Thoracic aorta (tissue), 2 donors: Measurements from ENCODE around the gene IL6. TPM values are rescaled to one million over a fixed set of nuclear protein-coding genes. Genes with fewer than 3 reads are reported as not detected.

Experiments used
- ATAC-seq: fragments of 150-250 bp; one replicate; pipeline ENCODE4 v1.8.0; 2017; ENCODE audit warnings: low read depth; ENCODE audit not compliant: insufficient number of reproducible peaks, low FRiP score
- DNase-seq: peaks from one replicate; pipeline ENCODE4 v3.0.0-alpha.2; 2020; ENCODE audit warnings: low spot score
- H3K27ac ChIP-seq, 2 donors: fragments of 200-600 bp; sonication (generic); 1 replicate in 1 of 2; 2 replicates in 1 of 2; pipeline ENCODE4 v1.5.1; 2016; ENCODE audit warnings: mild to moderate bottlenecking in 2 of 2, moderate library complexity in 2 of 2
- H3K27me3 ChIP-seq: fragments of 200-600 bp; sonication (generic); replicated peaks from 2 replicates; pipeline ENCODE4 v1.6.0; 2016; ENCODE audit warnings: mild to moderate bottlenecking; ENCODE audit not compliant: insufficient read depth
- H3K36me3 ChIP-seq: fragments of 200-600 bp; sonication (generic); one replicate; pipeline ENCODE4 v1.5.1; 2016
- H3K4me1 ChIP-seq, 2 donors: fragments of 200-600 bp; sonication (generic); 1 replicate in 1 of 2; 2 replicates in 1 of 2; pipeline versions ENCODE4 v1.5.1 to v1.6.0; 2016; ENCODE audit warnings: low read depth in 2 of 2, mild to moderate bottlenecking in 1 of 2; ENCODE audit not compliant: control insufficient read depth in 1 of 2
- H3K4me3 ChIP-seq: fragments of 200-600 bp; sonication (generic); 2 replicates; pipeline ENCODE4 v1.5.1; 2016; ENCODE audit warnings: mild to moderate bottlenecking
- H3K9me3 ChIP-seq: fragments of 200-600 bp; sonication (generic); 2 replicates; pipeline ENCODE4 v1.5.1; 2016
- total RNA-seq, 2 donors: library from RNA; depleted of rRNA; stranded (reverse); fragments of >200 nt; gene quantifications; one replicate each; pipeline versions ENCODE4 v1.1.0 to v1.2.3, GENCODE V29; 2016
- TF ChIP-seq, protein P1 (sequence below): fragments of 200-600 bp; sonication (generic); IDR thresholded peaks from one replicate; pipeline ENCODE4 v1.5.1; 2019; ENCODE audit warnings: antibody characterized with exemption

IL6 gene
- total RNA-seq, 2 donors from 2014 or later, result 15.7 to 151 TPM

DNA sequence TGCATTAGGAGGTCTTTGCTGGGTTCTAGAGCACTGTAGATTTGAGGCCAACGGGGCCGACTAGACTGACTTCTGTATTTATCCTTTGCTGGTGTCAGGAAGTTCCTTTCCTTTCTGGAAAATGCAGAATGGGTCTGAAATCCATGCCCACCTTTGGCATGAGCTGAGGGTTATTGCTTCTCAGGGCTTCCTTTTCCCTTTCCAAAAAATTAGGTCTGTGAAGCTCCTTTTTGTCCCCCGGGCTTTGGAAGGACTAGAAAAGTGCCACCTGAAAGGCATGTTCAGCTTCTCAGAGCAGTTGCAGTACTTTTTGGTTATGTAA is 675 bp downstream of the IL6 start:
- Histone ChIP-seq H3K4me3 (peak overlapping the region; percentile 75), H3K27me3 (no peaks in the 10 kb centered on the region), H3K36me3 (no peaks in the 10 kb centered on the region), H3K27ac (peak overlapping the region; percentile 9 to 48), H3K4me1 (peaks cover 18 to 45% of the 10 kb centered on the region in 2 donors), H3K9me3 (no peaks in the 10 kb centered on the region)
- no peak for DNase-seq
- TF ChIP-seq, protein P1, sequence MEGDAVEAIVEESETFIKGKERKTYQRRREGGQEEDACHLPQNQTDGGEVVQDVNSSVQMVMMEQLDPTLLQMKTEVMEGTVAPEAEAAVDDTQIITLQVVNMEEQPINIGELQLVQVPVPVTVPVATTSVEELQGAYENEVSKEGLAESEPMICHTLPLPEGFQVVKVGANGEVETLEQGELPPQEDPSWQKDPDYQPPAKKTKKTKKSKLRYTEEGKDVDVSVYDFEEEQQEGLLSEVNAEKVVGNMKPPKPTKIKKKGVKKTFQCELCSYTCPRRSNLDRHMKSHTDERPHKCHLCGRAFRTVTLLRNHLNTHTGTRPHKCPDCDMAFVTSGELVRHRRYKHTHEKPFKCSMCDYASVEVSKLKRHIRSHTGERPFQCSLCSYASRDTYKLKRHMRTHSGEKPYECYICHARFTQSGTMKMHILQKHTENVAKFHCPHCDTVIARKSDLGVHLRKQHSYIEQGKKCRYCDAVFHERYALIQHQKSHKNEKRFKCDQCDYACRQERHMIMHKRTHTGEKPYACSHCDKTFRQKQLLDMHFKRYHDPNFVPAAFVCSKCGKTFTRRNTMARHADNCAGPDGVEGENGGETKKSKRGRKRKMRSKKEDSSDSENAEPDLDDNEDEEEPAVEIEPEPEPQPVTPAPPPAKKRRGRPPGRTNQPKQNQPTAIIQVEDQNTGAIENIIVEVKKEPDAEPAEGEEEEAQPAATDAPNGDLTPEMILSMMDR, result no peak
- ATAC-seq, result no peak

DNA sequence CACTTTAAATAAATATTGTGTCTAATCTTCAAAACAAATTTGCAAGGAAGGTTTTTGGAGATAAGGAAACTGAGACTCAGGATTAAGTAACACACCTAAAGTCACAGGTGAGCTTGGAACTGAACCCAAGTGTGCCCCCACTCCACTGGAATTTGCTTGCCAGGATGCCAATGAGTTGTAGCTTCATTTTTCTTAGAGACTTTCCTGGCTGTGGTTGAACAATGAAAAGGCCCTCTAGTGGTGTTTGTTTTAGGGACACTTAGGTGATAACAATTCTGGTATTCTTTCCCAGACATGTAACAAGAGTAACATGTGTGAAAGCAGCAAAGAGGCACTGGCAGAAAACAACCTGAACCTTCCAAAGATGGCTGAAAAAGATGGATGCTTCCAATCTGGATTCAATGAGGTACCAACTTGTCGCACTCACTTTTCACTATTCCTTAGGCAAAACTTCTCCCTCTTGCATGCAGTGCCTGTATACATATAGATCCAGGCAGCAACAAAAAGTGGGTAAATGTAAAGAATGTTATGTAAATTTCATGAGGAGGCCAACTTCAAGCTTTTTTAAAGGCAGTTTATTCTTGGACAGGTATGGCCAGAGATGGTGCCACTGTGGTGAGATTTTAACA is 1.5 kb downstream of the IL6 start:
- no peak for DNase-seq
- H3K9me3 ChIP-seq, result no peaks in the 10 kb centered on the region
- H3K27me3 ChIP-seq, result no peaks in the 10 kb centered on the region
- TF ChIP-seq, protein P1, result peak; percentile 29
- no peak overlapping the region for H3K4me3 ChIP-seq
- peaks cover 15 to 37% of the 10 kb centered on the region in 2 donors for H3K4me1 ChIP-seq
- H3K27ac ChIP-seq, result no peak overlapping the region
- ATAC-seq, result no peak
- no peaks in the 10 kb centered on the region for H3K36me3 ChIP-seq

DNA sequence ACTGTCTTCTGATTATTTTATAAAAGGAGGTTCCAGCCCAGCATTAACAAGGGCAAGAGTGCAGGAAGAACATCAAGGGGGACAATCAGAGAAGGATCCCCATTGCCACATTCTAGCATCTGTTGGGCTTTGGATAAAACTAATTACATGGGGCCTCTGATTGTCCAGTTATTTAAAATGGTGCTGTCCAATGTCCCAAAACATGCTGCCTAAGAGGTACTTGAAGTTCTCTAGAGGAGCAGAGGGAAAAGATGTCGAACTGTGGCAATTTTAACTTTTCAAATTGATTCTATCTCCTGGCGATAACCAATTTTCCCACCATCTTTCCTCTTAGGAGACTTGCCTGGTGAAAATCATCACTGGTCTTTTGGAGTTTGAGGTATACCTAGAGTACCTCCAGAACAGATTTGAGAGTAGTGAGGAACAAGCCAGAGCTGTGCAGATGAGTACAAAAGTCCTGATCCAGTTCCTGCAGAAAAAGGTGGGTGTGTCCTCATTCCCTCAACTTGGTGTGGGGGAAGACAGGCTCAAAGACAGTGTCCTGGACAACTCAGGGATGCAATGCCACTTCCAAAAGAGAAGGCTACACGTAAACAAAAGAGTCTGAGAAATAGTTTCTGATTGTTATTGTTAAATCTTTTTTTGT is 2.3 kb downstream of the IL6 start:
- Histone ChIP-seq H3K27me3 (no peaks in the 10 kb centered on the region), H3K9me3 (no peaks in the 10 kb centered on the region), H3K4me3 (no peak overlapping the region), H3K4me1 (peaks cover 13 to 30% of the 10 kb centered on the region in 2 donors), H3K27ac (no peak overlapping the region), H3K36me3 (no peaks in the 10 kb centered on the region)
- TF ChIP-seq, protein P1, result no peak
- no peak for ATAC-seq
- DNase-seq, result no peak

DNA sequence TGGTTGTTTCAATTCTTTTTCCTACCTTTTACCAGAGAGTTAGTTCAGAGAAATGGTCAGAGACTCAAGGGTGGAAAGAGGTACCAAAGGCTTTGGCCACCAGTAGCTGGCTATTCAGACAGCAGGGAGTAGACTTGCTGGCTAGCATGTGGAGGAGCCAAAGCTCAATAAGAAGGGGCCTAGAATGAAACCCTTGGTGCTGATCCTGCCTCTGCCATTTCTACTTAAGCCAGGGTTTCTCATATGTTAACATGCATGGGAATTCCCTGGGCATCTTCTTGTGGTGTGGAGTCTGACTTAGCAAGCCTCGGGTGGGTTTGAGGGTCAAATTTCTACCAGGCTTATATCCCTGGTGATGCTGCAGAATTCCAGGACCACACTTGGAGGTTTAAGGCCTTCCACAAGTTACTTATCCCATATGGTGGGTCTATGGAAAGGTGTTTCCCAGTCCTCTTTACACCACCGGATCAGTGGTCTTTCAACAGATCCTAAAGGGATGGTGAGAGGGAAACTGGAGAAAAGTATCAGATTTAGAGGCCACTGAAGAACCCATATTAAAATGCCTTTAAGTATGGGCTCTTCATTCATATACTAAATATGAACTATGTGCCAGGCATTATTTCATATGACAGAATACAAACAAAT is 3.2 kb downstream of the IL6 start:
- H3K36me3 ChIP-seq, result no peaks in the 10 kb centered on the region
- H3K27me3 ChIP-seq, result no peaks in the 10 kb centered on the region
- H3K9me3 ChIP-seq, result no peaks in the 10 kb centered on the region
- ATAC-seq (no peak), DNase-seq (no peak)
- H3K4me1 ChIP-seq, result peaks cover 13 to 30% of the 10 kb centered on the region in 2 donors
- TF ChIP-seq, protein P1, result no peak
- H3K4me3 ChIP-seq, result no peak overlapping the region
- H3K27ac ChIP-seq, result no peak overlapping the region

DNA sequence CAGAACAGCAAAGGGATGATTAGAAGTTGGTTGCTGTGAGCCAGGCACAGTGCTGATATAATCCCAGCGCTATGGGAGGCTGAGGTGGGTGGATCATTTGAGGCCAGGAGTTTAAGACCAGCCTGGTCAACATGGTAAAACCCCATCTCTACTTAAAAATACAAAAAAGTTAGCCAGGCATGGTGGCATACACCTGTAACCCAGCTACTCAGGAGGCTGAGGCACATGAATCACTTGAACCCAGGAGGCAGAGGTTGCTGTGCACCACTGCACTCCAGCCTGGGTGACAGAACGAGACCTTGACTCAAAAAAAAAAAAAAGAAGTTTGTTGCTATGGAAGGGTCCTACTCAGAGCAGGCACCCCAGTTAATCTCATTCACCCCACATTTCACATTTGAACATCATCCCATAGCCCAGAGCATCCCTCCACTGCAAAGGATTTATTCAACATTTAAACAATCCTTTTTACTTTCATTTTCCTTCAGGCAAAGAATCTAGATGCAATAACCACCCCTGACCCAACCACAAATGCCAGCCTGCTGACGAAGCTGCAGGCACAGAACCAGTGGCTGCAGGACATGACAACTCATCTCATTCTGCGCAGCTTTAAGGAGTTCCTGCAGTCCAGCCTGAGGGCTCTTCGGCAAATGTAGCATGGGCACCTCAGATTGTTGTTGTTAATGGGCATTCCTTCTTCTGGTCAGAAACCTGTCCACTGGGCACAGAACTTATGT is 4.1 kb downstream of the IL6 start:
- Histone ChIP-seq H3K9me3 (no peaks in the 10 kb centered on the region), H3K27ac (no peak overlapping the region), H3K4me1 (peaks cover 12 to 26% of the 10 kb centered on the region in 2 donors), H3K27me3 (no peaks in the 10 kb centered on the region), H3K4me3 (peak overlapping the region; percentile 58), H3K36me3 (no peaks in the 10 kb centered on the region)
- DNase-seq, result no peak
- ATAC-seq, result no peak
- TF ChIP-seq, protein P1, result no peak
